Naive B cell (primary cell): ENCODE results near the gene SLC16A10. TPM values are rescaled to one million over a fixed set of nuclear protein-coding genes. Genes with fewer than 3 reads are reported as not detected.

Experiments
- ATAC-seq, 2 donors: fragments of 150-1000 bp; cut with Tn5 transposase; 2 replicates each; pipeline ENCODE4 v1.10.0; 2021; ENCODE audit warnings: low read depth in 2 of 2, mild to moderate bottlenecking in 2 of 2, moderate library complexity in 2 of 2
- DNase-seq: peaks from one replicate; pipeline ENCODE4 v3.0.0; 2022
- H3K27ac Mint-ChIP-seq, 6 donors: one replicate each; pipeline ENCODE4 v1.8.0; 2020 to 2022; ENCODE audit warnings: mild to moderate bottlenecking in 6 of 6, mixed read lengths in 6 of 6, moderate library complexity in 5 of 6, inconsistent platforms in 2 of 6
- H3K27me3 Mint-ChIP-seq, 3 donors: one replicate each; pipeline ENCODE4 v1.8.0; 2021 to 2022; ENCODE audit warnings: mixed read lengths in 3 of 3, mild to moderate bottlenecking in 1 of 3
- H3K36me3 Mint-ChIP-seq, 2 donors: one replicate each; pipeline ENCODE4 v1.8.0; 2020 to 2022; ENCODE audit warnings: mixed read lengths in 2 of 2, inconsistent platforms in 1 of 2, mild to moderate bottlenecking in 1 of 2
- H3K4me1 Mint-ChIP-seq, 3 donors: one replicate each; pipeline ENCODE4 v1.8.0; 2020 to 2022; ENCODE audit warnings: mixed read lengths in 3 of 3, inconsistent platforms in 1 of 3, mild to moderate bottlenecking in 1 of 3, moderate library complexity in 1 of 3
- H3K4me3 Mint-ChIP-seq, 8 donors: one replicate each; pipeline ENCODE4 v1.8.0; 2020 to 2022; ENCODE audit warnings: mild to moderate bottlenecking in 8 of 8, mixed read lengths in 8 of 8, moderate library complexity in 8 of 8, inconsistent platforms in 2 of 8
- H3K9me3 Mint-ChIP-seq, 7 donors: one replicate each; pipeline ENCODE4 v1.8.0; 2020 to 2022; ENCODE audit warnings: mixed read lengths in 7 of 7, mild to moderate bottlenecking in 5 of 7, inconsistent platforms in 2 of 7, moderate library complexity in 1 of 7
- polyA plus RNA-seq, 6 donors: library from polyadenylated mRNA; unstranded; fragments of 300-500 nt; fragmentation: Illumina TruSeq; gene quantifications; one replicate each; pipeline ENCODE4 v1.2.3, GENCODE V29; 2021; ENCODE audit warnings: low read depth in 6 of 6

The SLC16A10 gene
- polyA plus RNA-seq, 6 donors from 2014 or later = 0.15 to 2.1 (median 0.65) TPM; not detected in 3

DNA sequence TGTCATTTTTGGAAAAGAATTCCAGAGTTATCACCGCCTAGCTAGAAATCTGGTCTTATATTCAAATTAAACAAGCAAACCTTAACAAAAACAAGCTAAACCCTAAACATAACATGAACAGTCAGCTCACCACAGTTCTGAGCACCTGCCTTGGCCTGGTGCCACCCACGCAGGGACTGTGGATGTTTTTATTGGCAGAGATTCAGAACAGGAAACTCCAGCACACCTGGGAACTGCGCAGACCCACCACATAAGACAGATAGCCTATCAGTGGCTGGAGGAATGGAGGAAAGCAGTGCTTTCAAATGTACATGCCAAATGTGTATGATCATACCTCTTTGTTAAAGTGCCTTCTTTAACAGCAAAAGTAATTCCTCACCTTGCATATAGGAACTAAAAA, 8.9 kb downstream of the SLC16A10 start:
- DNase-seq (no peak), ATAC-seq (no peak)
- H3K4me3 Mint-ChIP-seq = no peak overlapping the region
- no peaks in the 10 kb centered on the region for H3K36me3 Mint-ChIP-seq
- peaks cover 0 to 6% (median 0%) of the 10 kb centered on the region in 3 donors for H3K27me3 Mint-ChIP-seq
- no peaks in the 10 kb centered on the region for H3K4me1 Mint-ChIP-seq
- H3K9me3 Mint-ChIP-seq = peaks cover 0 to 14% (median 4%) of the 10 kb centered on the region in 7 donors
- no peak overlapping the region for H3K27ac Mint-ChIP-seq

DNA sequence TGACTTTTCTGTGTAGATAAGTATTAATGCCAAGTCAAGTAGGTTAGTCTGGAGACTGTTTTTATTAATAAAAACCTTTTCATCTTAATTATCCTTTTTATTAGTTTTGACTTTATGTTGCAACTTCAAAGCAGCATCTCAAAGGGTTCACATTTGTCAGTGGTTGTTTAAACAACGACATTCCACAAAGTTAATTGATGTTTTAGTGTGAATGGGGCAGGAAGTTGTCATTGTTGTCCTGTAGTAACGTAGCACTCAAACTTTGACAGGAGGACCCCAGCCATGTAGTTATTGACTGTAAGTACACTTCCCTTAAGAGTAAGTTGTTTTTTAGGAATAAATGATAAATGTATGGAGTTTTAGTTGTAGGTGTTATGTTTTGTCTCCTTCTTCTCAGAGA, 11.3 kb downstream of the SLC16A10 start:
- H3K36me3 Mint-ChIP-seq = no peaks in the 10 kb centered on the region
- DNase-seq (no peak), ATAC-seq (no peak)
- H3K27ac Mint-ChIP-seq = no peak overlapping the region
- H3K4me1 Mint-ChIP-seq = no peaks in the 10 kb centered on the region
- H3K4me3 Mint-ChIP-seq = no peak overlapping the region
- H3K27me3 Mint-ChIP-seq = no peaks in the 10 kb centered on the region
- peaks cover 0 to 14% (median 4%) of the 10 kb centered on the region in 7 donors for H3K9me3 Mint-ChIP-seq

GRCh38 chr6:111101987-111102386, 14.7 kb downstream of the SLC16A10 start:
- Mint-ChIP-seq H3K4me1 (no peaks in the 10 kb centered on the region), H3K36me3 (peaks cover 0 to 6% of the 10 kb centered on the region in 2 donors), H3K27me3 (no peaks in the 10 kb centered on the region), H3K4me3 (no peak overlapping the region), H3K9me3 (peaks cover 0 to 9% (median 4%) of the 10 kb centered on the region in 7 donors), H3K27ac (no peak overlapping the region)
- DNase-seq (no peak), ATAC-seq (no peak)

- Mint-ChIP-seq H3K27me3 (peaks cover 0 to 9% (median 0%) of the 10 kb centered on the region in 3 donors), H3K36me3 (peaks cover 0 to 12% of the 10 kb centered on the region in 2 donors), H3K4me3 (no peak overlapping the region), H3K27ac (no peak overlapping the region), H3K9me3 (peaks cover 8 to 19% (median 11%) of the 10 kb centered on the region in 7 donors), H3K4me1 (no peaks in the 10 kb centered on the region)
- DNase-seq = no peak
- no peak for ATAC-seq
Observed at GRCh38 chr6:111105578-111105977, 18.3 kb downstream of the SLC16A10 start.

GRCh38 chr6:111107589-111107988, 20.3 kb downstream of the SLC16A10 start:
- Mint-ChIP-seq H3K36me3 (peaks cover 0 to 12% of the 10 kb centered on the region in 2 donors), H3K4me3 (no peak overlapping the region), H3K9me3 (peaks cover 8 to 19% (median 11%) of the 10 kb centered on the region in 7 donors), H3K4me1 (no peaks in the 10 kb centered on the region), H3K27ac (no peak overlapping the region), H3K27me3 (peaks cover 0 to 11% (median 0%) of the 10 kb centered on the region in 3 donors)
- DNase-seq = no peak
- ATAC-seq = no peak

DNA sequence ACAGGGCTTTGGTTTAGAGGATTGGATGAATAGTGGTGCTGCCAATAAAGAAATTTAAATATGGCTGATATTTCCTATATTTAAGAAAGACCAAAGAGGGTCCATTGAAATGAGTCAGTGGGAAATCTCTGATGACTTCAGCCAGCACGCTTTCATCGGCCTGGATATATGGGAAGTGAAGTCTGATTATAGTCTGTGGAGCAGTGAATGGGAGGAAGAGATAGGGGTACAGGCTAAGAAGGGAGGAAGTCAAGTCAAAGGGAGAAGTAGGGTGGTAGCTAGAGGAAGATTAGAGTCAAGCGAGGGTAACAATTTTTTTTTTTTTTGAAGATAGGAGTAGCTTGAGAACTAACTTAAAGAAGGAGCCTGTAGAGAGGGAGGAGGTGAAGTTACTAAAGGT, 22.7 kb downstream of the SLC16A10 start:
- Mint-ChIP-seq H3K9me3 (peaks cover 8 to 19% (median 11%) of the 10 kb centered on the region in 7 donors), H3K4me3 (no peak overlapping the region), H3K27me3 (peaks cover 0 to 11% (median 0%) of the 10 kb centered on the region in 3 donors), H3K36me3 (peaks cover 0 to 12% of the 10 kb centered on the region in 2 donors), H3K27ac (no peak overlapping the region), H3K4me1 (peaks cover 0 to 11% (median 0%) of the 10 kb centered on the region in 3 donors)
- ATAC-seq = no peak
- no peak for DNase-seq

DNA sequence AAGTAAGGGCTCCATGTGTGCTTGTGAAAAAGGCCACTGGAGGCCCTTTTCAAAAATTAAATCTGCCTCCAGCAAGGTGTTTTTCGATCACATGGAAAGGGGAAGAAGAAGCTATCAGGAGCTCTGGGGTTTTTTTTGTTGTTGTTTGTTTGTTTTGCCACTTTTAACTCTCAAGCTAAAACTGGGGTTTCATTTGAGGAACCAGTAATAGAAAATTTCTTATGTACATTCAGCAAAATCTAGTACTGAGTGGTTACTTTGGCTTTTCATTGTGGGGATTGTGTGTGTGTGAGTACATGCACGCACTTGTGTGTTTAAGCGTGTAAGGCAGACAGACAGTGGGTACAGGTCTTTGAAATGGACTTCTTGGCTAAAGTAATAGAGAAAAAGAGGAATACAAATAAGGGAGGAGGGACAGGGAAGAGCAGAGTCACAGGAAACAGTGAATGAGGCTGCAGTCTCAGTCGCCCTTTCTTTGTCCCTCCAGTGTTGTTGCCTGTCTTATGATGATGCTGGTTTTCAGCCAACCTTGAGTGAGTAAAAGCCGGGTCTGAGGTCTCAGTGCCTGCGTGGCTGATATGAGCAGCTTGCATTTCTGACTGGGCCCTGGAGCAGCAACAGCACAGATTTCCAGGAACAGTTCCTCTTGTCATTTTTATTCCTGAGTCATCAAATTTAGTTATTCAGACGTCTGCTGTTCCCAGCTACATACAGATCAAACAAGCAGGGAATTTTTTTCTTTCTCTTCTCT, 26.2 kb downstream of the SLC16A10 start:
- ATAC-seq = no peak
- peaks cover 0 to 11% (median 0%) of the 10 kb centered on the region in 3 donors for H3K27me3 Mint-ChIP-seq
- no peak overlapping the region for H3K4me3 Mint-ChIP-seq
- H3K27ac Mint-ChIP-seq = peak overlapping the region in 2 of 6 donors; percentile 12 to 86
- peaks cover 0 to 11% (median 0%) of the 10 kb centered on the region in 3 donors for H3K4me1 Mint-ChIP-seq
- H3K9me3 Mint-ChIP-seq = peaks cover 0 to 6% (median 0%) of the 10 kb centered on the region in 7 donors
- H3K36me3 Mint-ChIP-seq = no peaks in the 10 kb centered on the region
- DNase-seq = no peak

DNA sequence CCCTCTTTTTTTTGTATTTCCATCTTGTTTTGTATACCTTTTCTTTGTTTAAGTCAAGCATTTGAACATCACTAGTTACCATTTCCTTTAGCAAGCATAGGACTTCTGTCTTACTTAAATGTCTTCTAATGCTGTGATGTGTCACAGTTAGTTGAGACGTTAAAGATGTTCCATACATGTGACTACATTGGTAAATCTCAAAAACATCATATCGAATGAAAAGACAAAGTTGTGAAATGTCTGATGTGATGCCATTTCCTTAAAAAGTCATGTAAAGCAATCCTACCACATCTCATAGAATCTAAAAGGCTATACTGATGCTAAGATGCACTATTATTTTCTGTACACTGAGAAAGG, 26.8 kb downstream of the SLC16A10 start:
- H3K4me1 Mint-ChIP-seq = peaks cover 0 to 11% (median 0%) of the 10 kb centered on the region in 3 donors
- ATAC-seq = no peak
- no peaks in the 10 kb centered on the region for H3K36me3 Mint-ChIP-seq
- DNase-seq = no peak
- H3K27me3 Mint-ChIP-seq = peaks cover 0 to 11% (median 0%) of the 10 kb centered on the region in 3 donors
- peak overlapping the region in 1 of 6 donors; percentile 86 for H3K27ac Mint-ChIP-seq
- no peak overlapping the region for H3K4me3 Mint-ChIP-seq
- H3K9me3 Mint-ChIP-seq = peaks cover 0 to 6% (median 0%) of the 10 kb centered on the region in 7 donors

- no peak overlapping the region for H3K4me3 Mint-ChIP-seq
- DNase-seq (no peak), ATAC-seq (no peak)
- H3K4me1 Mint-ChIP-seq = peaks cover 0 to 11% (median 0%) of the 10 kb centered on the region in 3 donors
- peaks cover 0 to 11% (median 0%) of the 10 kb centered on the region in 3 donors for H3K27me3 Mint-ChIP-seq
- H3K36me3 Mint-ChIP-seq = no peaks in the 10 kb centered on the region
- H3K9me3 Mint-ChIP-seq = peaks cover 0 to 6% (median under 1%) of the 10 kb centered on the region in 7 donors
- H3K27ac Mint-ChIP-seq = no peak overlapping the region
Observed at GRCh38 chr6:111114482-111114881, 27.2 kb downstream of the SLC16A10 start.

DNA sequence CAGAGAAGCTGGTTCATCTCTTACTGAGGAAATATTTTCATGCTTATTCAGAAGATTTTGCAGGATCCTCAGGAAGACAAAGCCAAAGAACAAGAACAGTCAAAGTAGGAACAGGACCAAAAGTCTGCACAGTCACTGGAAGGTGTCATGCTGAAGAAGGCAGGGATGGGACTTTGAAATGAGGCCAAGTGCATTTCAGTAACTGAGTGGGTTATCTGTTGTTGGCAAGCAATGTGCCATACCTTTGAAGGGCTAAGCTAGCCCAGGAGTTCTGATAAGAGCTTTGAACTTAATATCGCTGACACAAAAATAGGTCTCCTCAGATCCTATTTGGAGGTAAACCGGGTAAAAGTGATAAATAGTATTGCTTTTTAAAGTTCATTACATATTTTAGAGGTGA, 31.5 kb downstream of the SLC16A10 start:
- H3K27me3 Mint-ChIP-seq = no peaks in the 10 kb centered on the region
- peaks cover 0 to 6% (median 0%) of the 10 kb centered on the region in 7 donors for H3K9me3 Mint-ChIP-seq
- H3K4me3 Mint-ChIP-seq = no peak overlapping the region
- peaks cover 0 to 9% (median 0%) of the 10 kb centered on the region in 3 donors for H3K4me1 Mint-ChIP-seq
- DNase-seq = no peak
- no peak for ATAC-seq
- no peaks in the 10 kb centered on the region for H3K36me3 Mint-ChIP-seq
- no peak overlapping the region for H3K27ac Mint-ChIP-seq

- H3K27ac Mint-ChIP-seq = no peak overlapping the region
- H3K36me3 Mint-ChIP-seq = no peaks in the 10 kb centered on the region
- ATAC-seq (no peak), DNase-seq (no peak)
- H3K27me3 Mint-ChIP-seq = no peaks in the 10 kb centered on the region
- H3K4me3 Mint-ChIP-seq = no peak overlapping the region
- H3K9me3 Mint-ChIP-seq = peaks cover 0 to 6% (median 0%) of the 10 kb centered on the region in 7 donors
- peaks cover 0 to 4% (median 0%) of the 10 kb centered on the region in 3 donors for H3K4me1 Mint-ChIP-seq
Observed at GRCh38 chr6:111119571-111120329, 32.4 kb downstream of the SLC16A10 start.

- H3K9me3 Mint-ChIP-seq = peaks cover 0 to 6% (median 0%) of the 10 kb centered on the region in 7 donors
- H3K36me3 Mint-ChIP-seq = no peaks in the 10 kb centered on the region
- no peaks in the 10 kb centered on the region for H3K27me3 Mint-ChIP-seq
- H3K27ac Mint-ChIP-seq = no peak overlapping the region
- ATAC-seq = no peak
- H3K4me1 Mint-ChIP-seq = peaks cover 0 to 4% (median 0%) of the 10 kb centered on the region in 3 donors
- peak overlapping the region in 2 of 8 donors; percentile 30 to 31 for H3K4me3 Mint-ChIP-seq
- DNase-seq = no peak
Observed at GRCh38 chr6:111121789-111122350, 34.6 kb downstream of the SLC16A10 start.
